CD4-positive, alpha-beta T cell (primary cell): ENCODE measurements around the gene TREH. TPM values are rescaled to one million over a fixed set of nuclear protein-coding genes. Genes with fewer than 3 reads are reported as not detected.

Experiments used
- ATAC-seq: fragments of 200-7000 bp; cut with Tn5 transposase; one replicate; pipeline ENCODE4 v1.10.0; 2022; ENCODE audit warnings: mild to moderate bottlenecking; ENCODE audit not compliant: poor library complexity
- CTCF ChIA-PET: fragments of 350-600 bp; sonication (Branson Sonifier 250); formaldehyde crosslinking; loops from one replicate; lab custom pipeline; 2021; ENCODE audit warnings: antibody characterized with exemption, inconsistent platforms; lab: Charles Lee
- POLR2A ChIA-PET: fragments of 350-600 bp; sonication (Branson Sonifier 250); formaldehyde crosslinking; loops from one replicate; lab custom pipeline; 2021; ENCODE audit warnings: antibody characterized with exemption, inconsistent platforms; lab: Charles Lee
- DNase-seq, 14 experiments: peaks; one replicate each; pipeline ENCODE4 v3.0.0-alpha.2; 2013 to 2020; ENCODE audit warnings: mixed read lengths in 2 of 14
- H3K27ac ChIP-seq, 2 donors: one replicate each; pipeline versions ENCODE4 v1.5.1 to v1.7.0; 2013; ENCODE audit warnings: low read length in 2 of 2, low read depth in 1 of 2, mild to moderate bottlenecking in 1 of 2
- H3K27me3 ChIP-seq, 2 experiments: 1 replicate in 1 of 2; 2 replicates in 1 of 2; pipeline versions ENCODE4 v1.6.1 to v1.7.0; 2013; ENCODE audit warnings: low read length in 2 of 2, control low read depth in 1 of 2, mild to moderate bottlenecking in 1 of 2, moderate library complexity in 1 of 2; ENCODE audit not compliant: insufficient read depth in 2 of 2, control insufficient read depth in 1 of 2
- H3K36me3 ChIP-seq: one replicate; pipeline ENCODE4 v1.6.1; 2013; ENCODE audit warnings: low read length, control low read depth; ENCODE audit not compliant: insufficient read depth
- H3K4me1 ChIP-seq: one replicate; pipeline ENCODE4 v1.6.1; 2013; ENCODE audit warnings: low read length, control low read depth; ENCODE audit not compliant: insufficient read depth
- H3K4me3 ChIP-seq: one replicate; pipeline ENCODE4 v1.5.1; 2013; ENCODE audit warnings: mild to moderate bottlenecking, low read length, moderate library complexity
- H3K9me3 ChIP-seq, 2 experiments: 1 replicate in 1 of 2; 2 replicates in 1 of 2; pipeline versions ENCODE4 v1.6.1 to v1.7.0; 2013; ENCODE audit warnings: low read length in 2 of 2, mild to moderate bottlenecking in 2 of 2, control low read depth in 1 of 2, moderate library complexity in 1 of 2; ENCODE audit not compliant: control insufficient read depth in 1 of 2, insufficient read depth in 1 of 2
- H3K27ac Mint-ChIP-seq: one replicate; pipeline ENCODE4 v1.8.0; 2020; ENCODE audit warnings: mixed read lengths
- H3K27me3 Mint-ChIP-seq: one replicate; pipeline ENCODE4 v1.8.0; 2021; ENCODE audit warnings: mixed read lengths
- H3K36me3 Mint-ChIP-seq: one replicate; pipeline ENCODE4 v1.8.0; 2021; ENCODE audit warnings: low read depth, mixed read lengths
- H3K4me1 Mint-ChIP-seq: one replicate; pipeline ENCODE4 v1.8.0; 2021; ENCODE audit warnings: low read depth, mixed read lengths
- H3K4me3 Mint-ChIP-seq: one replicate; pipeline ENCODE4 v1.8.0; 2020; ENCODE audit warnings: mild to moderate bottlenecking, mixed read lengths
- H3K9me3 Mint-ChIP-seq: one replicate; pipeline ENCODE4 v1.8.0; 2020; ENCODE audit warnings: mixed read lengths
- intact Hi-C, 2 experiments: fragments of 100-400 bp; cut with DNase I in 1 of 2; cut with micrococcal nuclease in 1 of 2; formaldehyde crosslinking; loops; one replicate each; pipeline versions ENCODE4 v1.15.1 to v1.9.0; 2023 to 2025; cut with DNase I, micrococcal nuclease
- microRNA-seq: library from miRNA; unstranded; fragments of <30 nt; microRNA quantifications from one replicate; pipeline ENCODE4 v1.2.0, GENCODE V29; 2021; ENCODE audit warnings: borderline microRNAs expressed, borderline replicate concordance
- total RNA-seq, 174 experiments: library from RNA in 2 of 174; stranded (reverse) in 2 of 174; gene quantifications; one replicate each; pipeline ENCODE4 v1.2.3 and lab custom pipeline; 2021 to 2026
- TF ChIP-seq, protein P1 (sequence below): fragments of 200-600 bp; IDR thresholded peaks from one replicate; pipeline ENCODE4 v1.8.0; 2022; ENCODE audit warnings: antibody characterized with exemption, mild to moderate bottlenecking

Gene TREH
- total RNA-seq, 2 experiments from 2014 or later, result not detected

DNA sequence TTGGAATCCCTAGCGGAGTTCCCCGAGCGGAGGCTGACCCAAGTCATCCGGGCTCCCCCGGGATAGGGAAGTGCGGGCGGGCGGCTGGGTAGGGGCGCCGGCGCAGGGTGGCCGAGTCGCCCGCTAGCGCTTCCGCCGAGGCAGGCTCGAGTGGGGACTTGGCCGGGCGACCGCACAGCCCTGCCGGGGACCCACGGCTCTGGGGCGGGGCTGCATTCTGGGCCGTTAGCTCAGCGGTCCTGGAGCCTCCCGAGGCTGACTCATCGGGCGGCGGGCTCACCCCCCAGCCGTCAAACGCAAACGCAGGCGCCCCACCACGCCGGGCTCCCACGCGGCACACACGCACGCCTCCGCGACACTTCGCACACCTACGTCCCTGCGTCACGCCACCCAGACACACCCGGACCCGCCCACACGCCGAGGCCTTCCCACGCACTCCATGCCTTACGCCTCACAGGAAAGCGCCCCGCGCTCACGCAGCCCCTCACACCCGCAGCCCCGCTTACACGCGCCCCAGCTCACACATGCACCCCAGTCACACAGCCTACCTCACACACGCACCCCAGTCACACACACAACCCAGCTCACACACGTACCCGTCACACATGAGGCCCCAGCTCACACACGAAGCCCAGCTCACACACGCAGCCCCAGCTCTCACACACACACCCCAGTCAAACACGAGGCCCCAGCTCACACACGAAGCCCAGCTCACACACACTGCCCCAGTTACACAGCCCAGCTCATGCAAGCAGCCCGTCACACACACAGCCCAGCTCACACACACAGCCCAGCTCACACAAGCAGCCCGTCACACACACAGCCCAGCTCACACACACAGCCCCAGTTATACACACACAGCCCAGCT lies 70.9 kb downstream of the TREH start:
- H3K27me3 Mint-ChIP-seq, result peaks cover 21% of the 10 kb centered on the region
- H3K4me1 Mint-ChIP-seq, result peaks cover 24% of the 10 kb centered on the region
- peaks cover 44% of the 10 kb centered on the region for H3K4me1 ChIP-seq
- no peaks in the 10 kb centered on the region for H3K9me3 Mint-ChIP-seq
- H3K27ac ChIP-seq, result peak overlapping the region; percentile 22 to 52
- intact Hi-C loops, result loop anchor here in 1 of 2 experiments (5.0 kb wide), 1 partner anchor 36 kb away; the partner anchor contains the start of gene ARCN1
- H3K36me3 Mint-ChIP-seq, result no peaks in the 10 kb centered on the region
- TF ChIP-seq, protein P1, sequence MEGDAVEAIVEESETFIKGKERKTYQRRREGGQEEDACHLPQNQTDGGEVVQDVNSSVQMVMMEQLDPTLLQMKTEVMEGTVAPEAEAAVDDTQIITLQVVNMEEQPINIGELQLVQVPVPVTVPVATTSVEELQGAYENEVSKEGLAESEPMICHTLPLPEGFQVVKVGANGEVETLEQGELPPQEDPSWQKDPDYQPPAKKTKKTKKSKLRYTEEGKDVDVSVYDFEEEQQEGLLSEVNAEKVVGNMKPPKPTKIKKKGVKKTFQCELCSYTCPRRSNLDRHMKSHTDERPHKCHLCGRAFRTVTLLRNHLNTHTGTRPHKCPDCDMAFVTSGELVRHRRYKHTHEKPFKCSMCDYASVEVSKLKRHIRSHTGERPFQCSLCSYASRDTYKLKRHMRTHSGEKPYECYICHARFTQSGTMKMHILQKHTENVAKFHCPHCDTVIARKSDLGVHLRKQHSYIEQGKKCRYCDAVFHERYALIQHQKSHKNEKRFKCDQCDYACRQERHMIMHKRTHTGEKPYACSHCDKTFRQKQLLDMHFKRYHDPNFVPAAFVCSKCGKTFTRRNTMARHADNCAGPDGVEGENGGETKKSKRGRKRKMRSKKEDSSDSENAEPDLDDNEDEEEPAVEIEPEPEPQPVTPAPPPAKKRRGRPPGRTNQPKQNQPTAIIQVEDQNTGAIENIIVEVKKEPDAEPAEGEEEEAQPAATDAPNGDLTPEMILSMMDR, result no peak
- peak overlapping the region; percentile 72 for H3K27ac Mint-ChIP-seq
- POLR2A ChIA-PET, result interaction anchor here (0.6 to 3.6 kb wide), 10 partner anchors 9 to 656 kb away, joined by 3 to 20 read pairs (median 4); partner anchors contain the start of genes ARCN1, DDX6 and KMT2A
- H3K27me3 ChIP-seq, result peaks cover 0 to 7% of the 10 kb centered on the region in 2 experiments
- H3K4me3 ChIP-seq, result peak overlapping the region; percentile 63
- DNase-seq (peak; percentile 77 to 98 (median 86)), ATAC-seq (peak; percentile 79)
- peaks cover 0 to 3% of the 10 kb centered on the region in 2 experiments for H3K9me3 ChIP-seq
- no peaks in the 10 kb centered on the region for H3K36me3 ChIP-seq
- CTCF ChIA-PET, result interaction anchor here (0.7 to 1.3 kb wide), 3 partner anchors 10 to 34 kb away, joined by 3 to 14 read pairs (median 3); no protein-coding TSS in a partner anchor
- H3K4me3 Mint-ChIP-seq, result peak overlapping the region; percentile 78

DNA sequence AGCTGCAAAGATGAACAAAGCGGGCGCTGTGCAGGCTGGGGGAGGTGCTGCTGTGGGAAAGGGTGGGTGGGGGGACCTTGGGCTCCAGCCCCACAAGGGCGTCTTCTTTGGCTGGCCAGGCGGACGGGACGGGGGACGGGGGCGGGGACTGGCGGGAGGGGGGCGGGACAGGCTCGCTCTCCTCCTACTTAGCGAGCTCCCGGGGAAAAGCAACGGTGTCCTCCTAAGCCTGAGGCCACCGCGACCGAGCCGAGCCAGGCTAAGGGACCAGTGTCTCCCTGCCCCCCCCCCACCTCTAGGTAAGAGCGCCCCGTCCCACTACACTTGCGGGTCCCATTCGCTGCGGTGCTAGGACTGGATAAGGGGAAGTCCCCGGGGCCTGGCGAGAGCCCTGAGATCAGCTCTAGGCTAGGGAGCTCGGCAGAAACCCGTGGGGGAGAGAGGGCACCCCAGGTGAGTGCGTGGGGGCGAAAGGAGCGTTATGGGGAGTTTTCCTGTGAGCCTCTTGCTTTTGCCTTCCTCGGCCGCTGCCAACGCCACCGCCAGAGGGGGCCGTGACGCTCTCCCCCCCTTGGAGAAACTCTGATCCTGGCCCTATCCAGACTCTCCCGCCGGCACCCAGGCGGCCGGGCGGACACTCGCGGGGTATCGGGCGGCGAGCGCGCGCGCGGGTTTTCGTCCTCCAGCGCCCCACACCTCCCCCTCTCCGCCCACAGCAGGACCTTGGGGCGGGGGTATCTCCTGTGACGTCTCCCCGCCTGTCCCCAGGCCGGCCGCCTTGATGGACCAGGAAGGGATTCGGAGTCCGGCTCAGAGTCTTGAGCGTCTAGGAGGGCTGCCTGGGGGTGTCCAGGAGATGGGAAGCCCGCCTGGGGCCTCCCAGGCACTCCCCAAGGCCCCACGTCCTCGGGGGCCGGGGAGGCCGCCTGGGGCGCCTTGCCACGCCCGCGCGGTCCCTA lies 71.8 kb downstream of the TREH start, which contains the start of gene PHLDB1:
Gene PHLDB1 (plus strand): TSS at position 215 of the 959 bp plus-strand sequence. CDS start 6,222 bp downstream, outside the sequence.
- peaks cover 17% of the 10 kb centered on the region for H3K27me3 Mint-ChIP-seq
- peaks cover 4% of the 10 kb centered on the region for H3K36me3 Mint-ChIP-seq
- H3K27me3 ChIP-seq, result peaks cover 0 to 7% of the 10 kb centered on the region in 2 experiments

More for the DNA sequence above, 71.8 kb downstream of the TREH start, which contains the start of gene PHLDB1:
- ChIA-PET CTCF (interaction anchor here (1.2 to 1.3 kb wide), 2 partner anchors 13 kb away, joined by 4 to 14 read pairs; no protein-coding TSS in a partner anchor), POLR2A (interaction anchor here (0.5 to 3.6 kb wide), 6 partner anchors 13 to 183 kb away, joined by 3 to 20 read pairs (median 7); partner anchors contain the start of genes ARCN1, DDX6 and KMT2A)
- DNase-seq (peak in 12 of 14 experiments; percentile 28 to 84 (median 50)), ATAC-seq (peak; percentile 14)
- peak within 1 kb of the TSS in 1 of 2 donors; percentile 52 for H3K27ac ChIP-seq
- peaks cover 3% of the 10 kb centered on the region for H3K36me3 ChIP-seq
- H3K27ac Mint-ChIP-seq, result peak within 1 kb of the TSS; percentile 72
- H3K4me3 ChIP-seq, result peak within 1 kb of the TSS; percentile 63
- peak within 1 kb of the TSS; percentile 82 for H3K4me3 Mint-ChIP-seq
- TF ChIP-seq, protein P1, result peak; percentile 62
- H3K9me3 ChIP-seq, result peaks cover 0 to 3% of the 10 kb centered on the region in 2 experiments
- peaks cover 24% of the 10 kb centered on the region for H3K4me1 Mint-ChIP-seq
- peaks cover 44% of the 10 kb centered on the region for H3K4me1 ChIP-seq
- H3K9me3 Mint-ChIP-seq, result no peaks in the 10 kb centered on the region
- intact Hi-C loops, result loop anchor here in 1 of 2 experiments (5.0 kb wide), 1 partner anchor 35 kb away; the partner anchor contains the start of gene ARCN1

Small RNAs within 50 kb of the gene (microRNA-seq; reads per million reads assigned to microRNA genes)
- not detected for gene MIR6716

Other genes with a start within 250 kb of the TREH start
- gene KMT2A, start 243.2 kb downstream of the TREH start, total RNA-seq, result 100 to 1,000 TPM; 135 to 140 TPM
- under 1 TPM; 0.30 to 0.56 TPM for gene TTC36, start 152.2 kb downstream of the TREH start, total RNA-seq
- 10 to 100 TPM; 18.3 to 18.5 TPM for gene TMEM25, start 148.5 kb downstream of the TREH start, total RNA-seq
- gene IFT46, start 113.7 kb downstream of the TREH start, total RNA-seq, result 1 to 10 TPM; 4.9 to 6.3 TPM
- gene ARCN1, start 107.2 kb downstream of the TREH start, total RNA-seq, result 10 to 100 TPM; 73.7 to 78.6 TPM
- 1 to 10 TPM; 1.8 to 2.3 TPM for gene PHLDB1, start 72.0 kb downstream of the TREH start, total RNA-seq
- gene DDX6, start 111.5 kb upstream of the TREH start, total RNA-seq, result 100 to 1,000 TPM; 341 to 355 TPM
- 10 to 100 TPM; 13.2 to 14.3 TPM for gene CXCR5, start 204.2 kb upstream of the TREH start, total RNA-seq
- gene BCL9L, start 246.3 kb upstream of the TREH start, total RNA-seq, result 100 to 1,000 TPM; 326 to 332 TPM